A549 (cell line): Measurements from ENCODE around the gene RAB3B. TPM values are rescaled to one million over a fixed set of nuclear protein-coding genes. Genes with fewer than 3 reads are reported as not detected.

Experiments
- ATAC-seq, 2 experiments: fragments of 200-7000 bp in 1 of 2; fragments of >200 bp in 1 of 2; cut with Nextera tagmentation in 1 of 2; cut with Tn5 transposase in 1 of 2; 3 replicates each; pipeline versions ENCODE4 v1.8.0 to v1.9.1; 2018 to 2020; ENCODE audit warnings: mild to moderate bottlenecking in 1 of 2, moderate library complexity in 1 of 2
- CTCF ChIA-PET: fragments of 300-600 bp; sonication (Branson Sonifier 250); formaldehyde crosslinking; extraction: SDS; loops from one replicate; lab custom pipeline; 2021; ENCODE audit warnings: antibody characterized with exemption, inconsistent platforms; lab: Yijun Ruan, JAX
- POLR2A ChIA-PET: fragments of 350-600 bp; formaldehyde crosslinking; extraction: SDS; loops from one replicate; lab custom pipeline; 2021; ENCODE audit warnings: antibody characterized with exemption, inconsistent platforms; lab: Yijun Ruan, JAX
- DNase-seq, 2 experiments: peaks; one replicate each; pipeline versions ENCODE4 v3.0.0 to v3.0.0-alpha.2; 2011 to 2016; ENCODE audit warnings: low read depth in 1 of 2, low spot score in 1 of 2
- FAIRE-seq: peaks from 2 replicates; lab custom pipeline; 2011; peaks lifted over from hg19 to GRCh38; lab: Jason Lieb, UNC
- H3K27ac ChIP-seq, 2 experiments: fragments of >200 bp; sonication (Bioruptor Twin); formaldehyde crosslinking; 3 replicates each; pipeline ENCODE4 v1.5.1; 2016 to 2017
- H3K4me1 ChIP-seq: fragments of >200 bp; sonication (Bioruptor Twin); formaldehyde crosslinking; 3 replicates; pipeline ENCODE4 v1.6.1; 2016
- H3K4me2 ChIP-seq: fragments of >200 bp; sonication (Bioruptor Twin); formaldehyde crosslinking; 3 replicates; pipeline ENCODE4 v1.6.1; 2016
- H3K4me3 ChIP-seq: fragments of >200 bp; sonication (Bioruptor Twin); formaldehyde crosslinking; 3 replicates; pipeline ENCODE4 v1.5.1; 2016
- H3K9me3 ChIP-seq: fragments of >200 bp; sonication (Bioruptor Twin); formaldehyde crosslinking; 3 replicates; pipeline ENCODE4 v1.6.1; 2016
- BHLHE40 ChIP-seq: IDR thresholded peaks from 2 replicates; pipeline ENCODE4 v1.6.1; 2012; ENCODE audit warnings: low read depth, low read length, inconsistent platforms
- CBX8 ChIP-seq: fragments of 200-600 bp; sonication (generic); IDR thresholded peaks from 2 replicates; pipeline ENCODE4 v1.6.1; 2016
- CTCF ChIP-seq: fragments of >200 bp; sonication (Bioruptor Twin); formaldehyde crosslinking; IDR thresholded peaks from 3 replicates; pipeline ENCODE4 v1.5.1; 2016
- ELK1 ChIP-seq: fragments of 150-350 bp; IDR thresholded peaks from 2 replicates; pipeline ENCODE4 v1.6.1; 2014; ENCODE audit warnings: low read depth, mild to moderate bottlenecking, low read length
- FOSL2 ChIP-seq, 2 experiments: fragments of 450-650 bp in 1 of 2; fragments of >200 bp in 1 of 2; sonication (Bioruptor Twin) in 1 of 2; formaldehyde crosslinking; IDR thresholded peaks; 2 replicates each; pipeline versions ENCODE4 v1.5.0 to v1.6.1; 2016 to 2020; ENCODE audit warnings: mild to moderate bottlenecking in 1 of 2, moderate library complexity in 1 of 2
- HDAC2 ChIP-seq: fragments of 200-600 bp; sonication (generic); IDR thresholded peaks from 2 replicates; pipeline ENCODE4 v1.6.1; 2016
- HEYL ChIP-seq: fragments of 250-450 bp; sonication (Bioruptor Pico); IDR thresholded peaks from 2 replicates; pipeline ENCODE4 v1.8.0; 2021; ENCODE audit warnings: mild to moderate bottlenecking, moderate library complexity
- HOXB5 ChIP-seq: fragments of 250-450 bp; sonication (Bioruptor Pico); IDR thresholded peaks from 2 replicates; pipeline ENCODE4 v1.5.0; 2020; ENCODE audit warnings: mild to moderate bottlenecking, moderate library complexity
- JUNB ChIP-seq: fragments of >200 bp; sonication (Bioruptor Twin); formaldehyde crosslinking; IDR thresholded peaks from 2 replicates; pipeline ENCODE4 v1.6.1; 2016
- MAFK ChIP-seq: fragments of 450-650 bp; IDR thresholded peaks from 2 replicates; pipeline ENCODE4 v1.6.1; 2014; ENCODE audit not compliant: partially characterized antibody
- NFE2L2 ChIP-seq: fragments of 150-350 bp; conservative IDR thresholded peaks from 2 replicates; pipeline ENCODE4 v1.6.1; 2014; ENCODE audit warnings: low read length
- NR3C1 ChIP-seq: fragments of >200 bp; sonication (Bioruptor Twin); formaldehyde crosslinking; IDR thresholded peaks from 3 replicates; pipeline ENCODE4 v1.6.1; 2017
- PHF8 ChIP-seq: fragments of 200-600 bp; sonication (generic); IDR thresholded peaks from 2 replicates; pipeline ENCODE4 v1.6.1; 2016; ENCODE audit warnings: low read depth, mild to moderate bottlenecking, antibody characterized with exemption, moderate library complexity, borderline replicate concordance
- REST ChIP-seq: fragments of 200-600 bp; sonication (generic); IDR thresholded peaks from 2 replicates; pipeline ENCODE4 v1.6.1; 2016; ENCODE audit warnings: antibody characterized with exemption, mild to moderate bottlenecking, moderate library complexity
- WGBS: methylation state at CpG from one replicate; pipeline ENCODE4 v1.1.6; 2017; ENCODE audit errors: missing lambda C conversion rate; 5-methylcytosine and 5-hydroxymethylcytosine counted together
- polyA plus RNA-seq, 4 experiments: library from polyadenylated mRNA; depleted of rRNA in 3 of 4; stranded (reverse); fragments of >200 nt; fragmentation: RNase III in 1 of 4; extraction: RNeasy Plus Mini Kit Qiagen cat#74134 plus additional on column Dnase treatment in 1 of 4; gene quantifications; 2 replicates in 3 of 4; 3 replicates in 1 of 4; pipeline ENCODE4 v1.2.3, GENCODE V29; 2011 to 2017
- TF ChIP-seq, protein P1 (sequence below): fragments of 250-450 bp; sonication (Bioruptor Pico); IDR thresholded peaks from 2 replicates; pipeline ENCODE4 v1.5.0; 2021; ENCODE audit warnings: mild to moderate bottlenecking, moderate library complexity, borderline replicate concordance

RAB3B gene
- polyA plus RNA-seq, 2 of the 4 experiments (the other 2 are of a cell fraction): 6.9 to 15.1 TPM

GRCh38 chr1:51863384-51863783, 127.1 kb downstream of the RAB3B start (continued):
- TF ChIP-seq FOSL2 (IDR thresholded peaks at IDR 0.05) (no peak), FOSL2 (CRISPR knock-in tag; IDR thresholded peaks at IDR 0.05) (no peak), CTCF (no peak), BHLHE40 (no peak), PHF8 (no peak), HOXB5 (no peak), REST (no peak), ELK1 (no peak)

GRCh38 chr1:51861669-51862068, 128.8 kb downstream of the RAB3B start:
- ChIA-PET CTCF (no interaction called here), POLR2A (no interaction called here)
- 91% methylated on average over 5 of the region's 5 CpGs for WGBS
- Histone ChIP-seq H3K9me3 (no peaks in the 10 kb centered on the region), H3K4me2 (no peak overlapping the region), H3K4me3 (no peak overlapping the region), H3K4me1 (no peaks in the 10 kb centered on the region)
- FAIRE-seq (no peak), ATAC-seq (no peak)
- no peak for TF ChIP-seq FOSL2 (IDR thresholded peaks at IDR 0.05)
- peak; percentile 19; the same call in 1 of the 2 replicates for TF ChIP-seq FOSL2 (CRISPR knock-in tag; IDR thresholded peaks at IDR 0.05)
- TF ChIP-seq HEYL (CRISPR knock-in tag): no peak
- TF ChIP-seq, all 56 proteins: peak for 1
- H3K27ac ChIP-seq: no peak overlapping the region
- no peak for DNase-seq

DNA sequence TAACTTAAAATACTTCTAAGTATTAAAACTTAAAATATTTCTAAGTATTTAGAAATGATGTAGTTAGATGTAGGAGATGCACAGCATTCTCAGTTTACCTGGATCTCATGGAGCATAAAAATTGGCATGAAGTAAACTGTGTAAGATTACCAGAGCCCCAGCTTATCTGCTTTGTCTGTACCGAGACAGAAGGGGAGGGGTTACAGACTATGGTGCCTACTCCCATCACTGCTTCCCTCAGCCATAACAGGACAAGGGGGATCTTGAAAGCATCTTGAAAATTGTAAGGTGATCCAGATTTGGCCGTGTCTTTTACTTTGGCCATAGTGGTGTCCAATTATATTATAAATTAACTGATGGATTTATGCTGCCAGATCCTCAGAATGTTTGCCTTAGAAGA, 130.8 kb downstream of the RAB3B start:
- Histone ChIP-seq H3K9me3 (no peaks in the 10 kb centered on the region), H3K4me3 (no peak overlapping the region), H3K4me1 (no peaks in the 10 kb centered on the region), H3K27ac (no peak overlapping the region), H3K4me2 (no peak overlapping the region)
- POLR2A ChIA-PET: no interaction called here
- CTCF ChIA-PET: interaction anchor here (0.9 to 1.3 kb wide), 2 partner anchors 16 to 25 kb away, joined by 3 read pairs; no protein-coding TSS in a partner anchor
- ATAC-seq: no peak
- DNase-seq: no peak
- 92% methylated on average over 2 of the region's 2 CpGs for WGBS
- FAIRE-seq: no peak
- no peak for TF ChIP-seq JUNB
- no peak for TF ChIP-seq PHF8
- no peak for TF ChIP-seq MAFK
- no peak for TF ChIP-seq NR3C1
- no peak for TF ChIP-seq CBX8
- TF ChIP-seq HDAC2: no peak
- no peak for TF ChIP-seq NFE2L2
- TF ChIP-seq, protein P1, sequence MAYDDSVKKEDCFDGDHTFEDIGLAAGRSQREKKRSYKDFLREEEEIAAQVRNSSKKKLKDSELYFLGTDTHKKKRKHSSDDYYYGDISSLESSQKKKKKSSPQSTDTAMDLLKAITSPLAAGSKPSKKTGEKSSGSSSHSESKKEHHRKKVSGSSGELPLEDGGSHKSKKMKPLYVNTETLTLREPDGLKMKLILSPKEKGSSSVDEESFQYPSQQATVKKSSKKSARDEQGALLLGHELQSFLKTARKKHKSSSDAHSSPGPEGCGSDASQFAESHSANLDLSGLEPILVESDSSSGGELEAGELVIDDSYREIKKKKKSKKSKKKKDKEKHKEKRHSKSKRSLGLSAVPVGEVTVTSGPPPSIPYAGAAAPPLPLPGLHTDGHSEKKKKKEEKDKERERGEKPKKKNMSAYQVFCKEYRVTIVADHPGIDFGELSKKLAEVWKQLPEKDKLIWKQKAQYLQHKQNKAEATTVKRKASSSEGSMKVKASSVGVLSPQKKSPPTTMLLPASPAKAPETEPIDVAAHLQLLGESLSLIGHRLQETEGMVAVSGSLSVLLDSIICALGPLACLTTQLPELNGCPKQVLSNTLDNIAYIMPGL (CRISPR knock-in tag): no peak
- no peak for TF ChIP-seq REST
